H4 (cell line): Measurements from ENCODE around the gene SLC25A5. TPM values are rescaled to one million over a fixed set of nuclear protein-coding genes. Genes with fewer than 3 reads are reported as not detected.
"Not testable (repeated sequence)": the region's sequence is repeated elsewhere in the genome, so short reads cannot be mapped to it uniquely, and the experiment has no call there.

Source experiments
- DNase-seq: peaks from one replicate; pipeline ENCODE4 v3.0.0-alpha.2; 2015; ENCODE audit warnings: low spot score
- total RNA-seq: library from RNA; depleted of rRNA; stranded (reverse); fragments of >200 nt; shearing (Covaris generic); gene quantifications from 2 replicates; pipeline ENCODE4 v1.2.3, GENCODE V29; 2014

The SLC25A5 gene
- total RNA-seq, 1 experiment from 2014 or later = 652 TPM

- DNase-seq = peak; percentile 68
These were observed 9.6 kb downstream of the SLC25A5 start for GRCh38 chrX:119477812-119478232.

- no peak for DNase-seq
These were observed 10.3 kb downstream of the SLC25A5 start for GRCh38 chrX:119478504-119478903.

- no peak for DNase-seq
These were observed 11.6 kb downstream of the SLC25A5 start for GRCh38 chrX:119479845-119480244.

- DNase-seq = no peak
These were observed 13.1 kb downstream of the SLC25A5 start for GRCh38 chrX:119481323-119481801.

GRCh38 chrX:119482041-119482440, 13.8 kb downstream of the SLC25A5 start:
- no peak for DNase-seq

GRCh38 chrX:119482481-119483480, 14.5 kb downstream of the SLC25A5 start:
- DNase-seq = peak; percentile 14

GRCh38 chrX:119486745-119487144, 18.5 kb downstream of the SLC25A5 start:
- DNase-seq = no peak

- not testable (repeated sequence) for DNase-seq
These were observed 19.5 kb downstream of the SLC25A5 start for GRCh38 chrX:119487766-119488165.

- DNase-seq = peak; percentile 34
These were observed 20.5 kb downstream of the SLC25A5 start for GRCh38 chrX:119488749-119489148.

- no peak for DNase-seq
These were observed 21.2 kb downstream of the SLC25A5 start for GRCh38 chrX:119489212-119490074.

- no peak for DNase-seq
These were observed 24.2 kb downstream of the SLC25A5 start for GRCh38 chrX:119492463-119492862.

- DNase-seq = not testable (repeated sequence)
These were observed 25.7 kb downstream of the SLC25A5 start for GRCh38 chrX:119493851-119494495.

GRCh38 chrX:119495734-119496726, 27.8 kb downstream of the SLC25A5 start:
- DNase-seq = no peak

- no peak for DNase-seq
These were observed 28.9 kb downstream of the SLC25A5 start for GRCh38 chrX:119497185-119497584.

GRCh38 chrX:119500061-119500800, 32.0 kb downstream of the SLC25A5 start:
- no peak for DNase-seq

GRCh38 chrX:119501511-119502148, 33.4 kb downstream of the SLC25A5 start:
- no peak for DNase-seq

- DNase-seq = no peak
These were observed 34.7 kb downstream of the SLC25A5 start for GRCh38 chrX:119502727-119503483.

GRCh38 chrX:119503484-119503861, 35.2 kb downstream of the SLC25A5 start:
- DNase-seq = peak; percentile 35
